ENCODE results near the gene COLEC12.
A peak's percentile ranks its signal among the peaks of the same experiment; 100 is the strongest.

Gene COLEC12

DNA sequence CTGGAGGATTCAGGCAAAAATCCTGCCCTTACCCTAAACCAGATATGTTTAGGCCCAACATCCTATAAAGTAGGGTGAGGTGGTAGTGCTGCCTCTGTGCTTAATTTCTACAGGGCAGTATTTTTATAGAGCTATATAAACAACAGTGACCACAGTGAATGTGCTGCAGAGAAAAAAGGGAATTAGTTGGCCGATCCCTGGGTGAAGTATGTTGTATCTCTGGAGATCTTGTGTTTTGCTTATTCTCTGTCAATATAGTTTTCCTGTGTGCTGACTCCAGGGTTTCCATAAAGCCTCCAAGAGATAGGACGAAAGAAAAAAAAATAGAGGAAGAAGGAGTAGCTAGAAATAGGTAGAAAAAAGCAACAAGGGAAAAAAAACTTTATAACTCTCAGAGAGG, 143.7 kb downstream of the COLEC12 start:
- TF ChIP-seq JUND (IDR thresholded peaks at IDR 0.05; ENCODE audit: low read depth): no peak
- in situ Hi-C loops (cut with HindIII; ENCODE audit: low pct_unique_long_range_greater_than_20kb, low sequenced_read_pairs): no loop called here
- no peak for DNase-seq (ENCODE audit: low read depth in 1 of 2, low spot score in 1 of 2)

DNA sequence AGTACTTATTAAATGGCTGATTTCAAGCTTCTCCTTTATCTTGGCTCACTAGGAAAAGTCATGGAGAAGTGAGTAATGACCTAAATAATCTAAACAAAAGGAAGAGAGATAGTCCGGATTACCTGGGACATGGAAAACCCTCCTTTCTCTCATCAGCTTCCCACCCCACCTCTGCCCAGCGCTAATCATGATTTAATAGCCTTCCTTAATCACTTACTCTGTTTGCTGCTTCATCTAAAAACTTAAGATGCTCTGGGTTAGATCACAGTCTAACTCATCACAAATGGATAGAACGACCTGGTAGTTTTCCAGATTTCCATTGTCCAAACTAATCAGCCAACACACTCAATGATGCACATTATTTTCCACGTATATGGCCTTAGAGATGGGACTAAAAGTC, 144.8 kb downstream of the COLEC12 start:
- in situ Hi-C loops (cut with HindIII; ENCODE audit: low pct_unique_long_range_greater_than_20kb, low sequenced_read_pairs): no loop called here
- TF ChIP-seq JUND (IDR thresholded peaks at IDR 0.05; ENCODE audit: low read depth): no peak
- DNase-seq (ENCODE audit: low read depth in 1 of 2, low spot score in 1 of 2): no peak

DNA sequence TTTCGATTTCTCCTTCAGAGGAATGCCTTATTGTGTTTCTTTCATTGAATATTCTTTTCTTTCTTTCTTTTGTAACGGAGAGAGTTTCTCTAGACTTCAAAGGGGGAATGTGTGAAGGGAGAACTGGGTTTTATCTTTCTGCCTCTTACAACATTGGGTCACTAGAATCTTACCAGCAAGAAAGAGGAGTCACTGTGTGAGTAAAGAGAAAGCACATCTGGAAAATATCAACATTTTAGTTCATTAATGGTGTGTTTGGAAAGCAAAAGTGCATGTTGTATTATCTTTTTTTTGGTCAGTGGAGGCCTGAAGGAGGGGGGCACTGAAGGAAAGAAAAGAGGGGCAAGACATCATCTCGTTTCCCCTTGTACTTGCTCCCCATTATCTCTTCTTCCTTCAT, 146.0 kb downstream of the COLEC12 start:
- TF ChIP-seq JUND (IDR thresholded peaks at IDR 0.05; ENCODE audit: low read depth): no peak
- DNase-seq (ENCODE audit: low read depth in 1 of 2, low spot score in 1 of 2): no peak
- in situ Hi-C loops (cut with HindIII; ENCODE audit: low pct_unique_long_range_greater_than_20kb, low sequenced_read_pairs): no loop called here

DNA sequence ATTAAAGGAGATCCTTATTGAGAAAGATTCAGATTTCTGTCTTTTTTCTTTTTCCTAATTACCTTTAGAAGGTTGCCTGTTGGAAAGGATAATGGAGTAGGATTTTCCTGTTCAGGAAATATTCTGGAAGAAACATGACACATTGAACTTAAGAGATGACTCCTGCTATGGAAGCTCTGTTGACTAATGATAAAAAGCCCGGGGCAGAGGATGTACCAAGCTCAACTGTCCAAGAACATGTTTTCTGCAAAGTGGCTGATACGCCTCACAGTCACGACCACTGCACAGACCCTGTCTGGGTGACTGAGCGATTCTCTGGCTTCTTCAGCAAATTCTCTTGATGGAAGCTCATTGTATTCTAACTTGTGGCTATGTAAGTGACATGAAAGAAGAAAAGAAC, 146.5 kb downstream of the COLEC12 start:
- DNase-seq (ENCODE audit: low read depth in 1 of 2, low spot score in 1 of 2): no peak
- no peak for TF ChIP-seq JUND (IDR thresholded peaks at IDR 0.05; ENCODE audit: low read depth)
- in situ Hi-C loops (cut with HindIII; ENCODE audit: low pct_unique_long_range_greater_than_20kb, low sequenced_read_pairs): no loop called here

DNA sequence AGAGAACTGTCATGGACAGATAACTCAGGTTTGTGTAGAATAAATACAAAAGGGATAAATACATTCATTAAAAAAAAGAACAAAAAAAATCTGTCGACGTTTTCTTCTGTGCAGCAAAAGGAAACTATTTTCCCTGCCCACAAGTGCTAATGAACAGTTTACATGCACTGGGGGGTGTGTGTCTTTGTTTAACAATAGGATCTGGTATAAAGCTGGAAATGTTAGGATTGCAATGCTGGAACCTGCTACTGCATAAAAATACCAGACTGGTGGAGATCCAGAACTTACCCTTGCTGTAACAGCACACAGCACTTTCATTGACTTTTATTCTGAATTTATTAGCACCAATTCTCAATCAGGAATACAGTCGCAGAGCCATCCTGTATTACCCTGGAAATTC, 148.1 kb downstream of the COLEC12 start:
- in situ Hi-C loops (cut with HindIII; ENCODE audit: low pct_unique_long_range_greater_than_20kb, low sequenced_read_pairs): no loop called here
- DNase-seq (ENCODE audit: low read depth in 1 of 2, low spot score in 1 of 2): no peak
- TF ChIP-seq JUND (IDR thresholded peaks at IDR 0.05; ENCODE audit: low read depth): no peak

DNA sequence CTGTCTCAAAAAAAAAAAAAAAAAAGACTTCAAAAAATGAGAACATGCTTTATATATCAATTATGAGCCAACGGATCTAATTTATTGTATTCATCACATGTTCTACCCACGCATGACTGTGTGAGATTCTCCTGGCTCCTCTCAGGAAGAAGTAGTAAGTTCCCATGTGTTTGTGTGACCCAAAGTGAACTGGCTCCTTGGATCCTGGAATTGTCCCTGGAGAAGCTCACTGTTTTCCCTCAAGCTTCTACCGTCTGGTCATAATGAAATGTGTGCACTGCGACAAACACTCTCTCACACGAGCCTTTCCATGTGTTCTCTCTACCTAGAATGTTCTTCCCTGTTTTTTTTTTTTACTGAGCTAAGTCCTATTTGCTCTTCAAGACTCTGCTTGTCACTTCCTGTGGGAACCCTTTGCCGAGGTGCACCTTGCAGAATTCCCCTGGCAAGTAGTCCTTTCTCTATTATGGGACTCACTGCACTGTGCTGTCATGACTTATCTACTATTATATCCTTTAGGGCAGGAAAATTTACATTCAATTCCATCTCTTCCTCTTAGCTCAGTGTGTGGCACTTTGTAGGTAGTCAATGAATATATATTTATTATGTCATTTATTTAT, 149.4 kb downstream of the COLEC12 start:
- in situ Hi-C loops (cut with HindIII; ENCODE audit: low pct_unique_long_range_greater_than_20kb, low sequenced_read_pairs): no loop called here
- TF ChIP-seq JUND (IDR thresholded peaks at IDR 0.05; ENCODE audit: low read depth): no peak
- DNase-seq (ENCODE audit: low read depth in 1 of 2, low spot score in 1 of 2): no peak

DNA sequence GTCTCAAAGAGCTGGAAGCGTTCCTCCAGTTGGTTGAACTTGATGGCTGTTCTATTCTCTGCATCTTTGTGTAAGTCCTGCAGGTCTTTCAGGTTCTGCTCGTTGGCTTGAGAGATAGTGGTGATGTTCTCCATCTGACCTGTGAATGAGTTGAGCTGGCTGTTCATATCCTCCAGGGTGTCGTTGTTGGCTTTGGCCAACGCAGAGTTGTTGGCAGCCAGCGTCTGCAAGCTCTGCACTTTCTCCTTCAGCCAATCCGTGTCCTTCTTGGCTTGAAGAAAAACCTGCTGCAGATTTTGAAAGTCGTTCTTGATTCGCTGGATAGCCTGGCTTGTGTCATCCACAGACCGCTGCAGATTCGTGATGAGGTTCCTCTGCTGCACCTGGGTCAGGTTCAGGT, 153.9 kb downstream of the COLEC12 start:
- DNase-seq (ENCODE audit: low read depth in 1 of 2, low spot score in 1 of 2): no peak
- TF ChIP-seq JUND (IDR thresholded peaks at IDR 0.05; ENCODE audit: low read depth): no peak
- in situ Hi-C loops (cut with HindIII; ENCODE audit: low pct_unique_long_range_greater_than_20kb, low sequenced_read_pairs): no loop called here

DNA sequence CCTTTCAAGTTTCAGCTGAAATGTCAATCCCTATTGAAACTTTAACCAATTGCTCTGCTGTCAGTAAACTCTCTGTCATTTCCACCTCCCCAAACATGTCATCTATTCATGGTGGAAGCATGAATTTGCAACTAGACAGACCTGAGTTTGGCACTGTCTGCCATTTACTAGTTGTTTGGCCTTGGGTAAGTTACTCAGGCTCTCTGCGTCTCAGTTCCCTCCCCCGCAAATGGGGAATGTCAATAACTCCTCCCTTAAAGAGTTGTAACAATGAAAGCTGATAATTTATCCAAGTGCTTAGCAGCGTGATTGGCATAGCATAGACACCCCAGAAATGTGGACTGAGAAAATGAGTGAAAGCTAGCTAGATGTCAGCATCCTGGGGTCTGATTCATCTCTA, 159.4 kb downstream of the COLEC12 start:
- no peak for TF ChIP-seq JUND (IDR thresholded peaks at IDR 0.05; ENCODE audit: low read depth)
- in situ Hi-C loops (cut with HindIII; ENCODE audit: low pct_unique_long_range_greater_than_20kb, low sequenced_read_pairs): no loop called here
- DNase-seq (ENCODE audit: low read depth in 1 of 2, low spot score in 1 of 2): no peak

DNA sequence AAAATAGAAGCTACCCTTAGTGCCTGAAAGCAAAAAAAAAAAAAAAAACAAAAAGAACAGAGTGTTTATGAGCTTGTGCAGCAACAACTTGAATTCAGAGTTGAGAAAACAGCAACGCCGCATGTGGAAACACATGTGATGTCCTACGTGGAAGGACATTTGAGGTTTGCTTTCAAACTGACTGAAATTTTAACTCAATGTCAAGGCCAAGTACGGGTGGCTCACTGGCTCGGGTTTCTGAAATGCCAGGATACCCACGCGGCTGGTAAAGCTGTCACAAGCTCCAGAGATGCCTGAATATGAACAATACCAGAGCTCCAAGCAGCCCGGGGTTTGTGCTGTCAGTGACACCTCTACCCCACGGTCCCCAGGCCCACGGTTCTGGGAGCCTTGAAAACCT, 160.5 kb downstream of the COLEC12 start:
- no peak for TF ChIP-seq JUND (IDR thresholded peaks at IDR 0.05; ENCODE audit: low read depth)
- in situ Hi-C loops (cut with HindIII; ENCODE audit: low pct_unique_long_range_greater_than_20kb, low sequenced_read_pairs): no loop called here
- DNase-seq (ENCODE audit: low read depth in 1 of 2, low spot score in 1 of 2): no peak

DNA sequence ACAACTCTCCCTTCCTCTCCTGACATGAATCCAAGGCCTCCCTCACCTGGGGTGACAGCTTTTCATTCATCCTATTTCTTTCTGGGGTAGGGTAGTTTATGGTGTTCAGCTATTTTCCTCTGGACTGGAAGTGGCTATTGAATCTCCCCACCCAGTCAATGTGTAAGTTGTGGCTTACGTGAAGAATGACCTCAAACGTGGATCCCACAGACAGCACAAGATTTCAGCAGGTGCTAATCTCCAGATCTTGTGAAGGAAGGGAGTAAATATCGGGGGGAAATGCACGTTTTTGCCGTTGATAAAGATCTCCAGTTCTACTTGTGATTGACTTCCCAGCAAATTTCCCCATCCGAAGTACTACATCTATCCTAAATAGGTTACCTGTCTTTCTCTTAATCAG, 161.3 kb downstream of the COLEC12 start:
- no peak for TF ChIP-seq JUND (IDR thresholded peaks at IDR 0.05; ENCODE audit: low read depth)
- DNase-seq (ENCODE audit: low read depth in 1 of 2, low spot score in 1 of 2): no peak
- in situ Hi-C loops (cut with HindIII; ENCODE audit: low pct_unique_long_range_greater_than_20kb, low sequenced_read_pairs): no loop called here

DNA sequence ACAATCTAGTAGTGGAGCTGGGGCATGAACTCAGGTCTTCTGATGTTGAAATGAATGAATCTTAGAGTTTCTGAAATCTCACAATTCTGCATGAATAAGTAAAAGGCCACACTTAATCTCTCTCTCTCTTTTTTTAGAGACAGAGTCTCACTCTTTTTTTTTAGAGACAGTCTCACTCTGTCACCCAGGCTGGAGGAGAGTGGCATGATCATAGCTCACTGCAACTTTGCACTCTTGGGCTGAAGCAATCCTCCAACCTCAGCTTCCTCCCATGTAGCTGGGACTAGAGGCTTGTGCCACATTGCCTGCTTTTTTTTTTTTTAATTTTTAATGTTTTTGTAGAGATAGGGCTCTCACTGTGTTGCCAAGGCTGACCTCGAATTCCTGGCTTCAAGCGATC, 163.8 kb downstream of the COLEC12 start:
- TF ChIP-seq JUND (IDR thresholded peaks at IDR 0.05; ENCODE audit: low read depth): no peak
- in situ Hi-C loops (cut with HindIII; ENCODE audit: low pct_unique_long_range_greater_than_20kb, low sequenced_read_pairs): no loop called here
- DNase-seq (ENCODE audit: low read depth in 1 of 2, low spot score in 1 of 2): no peak

DNA sequence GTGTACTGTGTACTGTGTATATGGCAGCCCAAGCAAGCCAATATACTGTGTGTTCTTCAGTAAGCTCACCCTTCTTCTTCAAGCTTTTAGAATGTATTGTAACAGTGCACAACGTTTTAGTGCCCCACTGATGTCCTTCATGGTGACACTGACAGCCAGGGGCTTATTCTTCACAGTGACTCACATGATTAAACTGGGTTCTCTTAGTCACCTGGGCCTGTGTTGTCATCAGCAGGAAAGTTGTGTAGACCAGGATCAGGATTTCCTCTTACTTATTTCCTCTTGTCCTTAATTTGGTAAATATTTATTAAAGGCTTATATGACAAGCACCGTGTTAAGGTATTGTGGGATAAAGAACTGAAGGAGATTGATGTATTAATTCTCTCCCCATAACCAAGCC, 164.8 kb downstream of the COLEC12 start:
- in situ Hi-C loops (cut with HindIII; ENCODE audit: low pct_unique_long_range_greater_than_20kb, low sequenced_read_pairs): no loop called here
- no peak for TF ChIP-seq JUND (IDR thresholded peaks at IDR 0.05; ENCODE audit: low read depth)
- DNase-seq (ENCODE audit: low read depth in 1 of 2, low spot score in 1 of 2): peak in 1 of 2 experiments; percentile 18

DNA sequence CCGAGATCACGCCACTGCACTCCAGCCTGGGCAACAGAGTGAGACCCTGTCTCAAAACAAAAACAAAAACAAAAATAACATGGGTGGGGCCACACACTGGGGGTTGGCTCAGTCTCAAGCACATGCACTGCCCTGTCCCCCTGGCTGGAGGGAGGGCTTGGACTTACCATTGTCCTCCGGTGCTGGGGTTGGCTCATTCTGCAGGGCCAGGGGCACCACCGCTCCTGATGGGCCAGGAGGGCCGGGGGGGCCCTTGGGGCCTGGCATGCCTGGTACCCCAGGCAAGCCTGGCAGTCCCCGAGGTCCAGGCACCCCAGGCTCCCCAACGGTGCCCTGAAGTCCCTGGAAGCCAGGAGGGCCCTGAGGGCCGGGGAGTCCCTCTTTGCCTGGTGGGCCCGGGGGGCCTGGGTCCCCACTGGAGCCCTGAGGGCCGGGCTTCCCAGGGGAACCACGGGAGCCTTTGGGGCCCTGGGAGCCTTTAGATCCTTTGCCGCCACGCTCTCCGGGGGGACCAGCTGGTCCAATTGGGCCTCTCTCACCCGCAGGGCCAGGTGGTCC, 165.8 kb downstream of the COLEC12 start:
- TF ChIP-seq JUND (IDR thresholded peaks at IDR 0.05; ENCODE audit: low read depth): no peak
- in situ Hi-C loops (cut with HindIII; ENCODE audit: low pct_unique_long_range_greater_than_20kb, low sequenced_read_pairs): no loop called here
- no peak for DNase-seq (ENCODE audit: low read depth in 1 of 2, low spot score in 1 of 2)

Data from T47D (cell line).